Liver (tissue), 9 donors: Measurements from ENCODE around the gene JMJD6. TPM values are rescaled to one million over a fixed set of nuclear protein-coding genes. Genes with fewer than 3 reads are reported as not detected.

Experiments
- DNase-seq: peaks from one replicate; pipeline ENCODE4 v3.0.0-alpha.2; 2017; ENCODE audit warnings: low spot score
- H3K27ac ChIP-seq, 2 donors: one replicate each; pipeline ENCODE4 v1.7.0; 2013; ENCODE audit warnings: inconsistent platforms in 2 of 2, low read length in 2 of 2, control low read depth in 1 of 2, low read depth in 1 of 2, mild to moderate bottlenecking in 1 of 2
- H3K27me3 ChIP-seq, 4 donors: one replicate each; pipeline versions ENCODE4 v1.6.1 to v1.7.0; 2013; ENCODE audit warnings: low read length in 3 of 4, inconsistent platforms in 1 of 4, mild to moderate bottlenecking in 1 of 4, moderate library complexity in 1 of 4; ENCODE audit not compliant: control insufficient read depth in 4 of 4, insufficient read depth in 4 of 4
- H3K36me3 ChIP-seq, 4 donors: one replicate each; pipeline versions ENCODE4 v1.6.1 to v1.7.0; 2013; ENCODE audit warnings: low read length in 3 of 4, mild to moderate bottlenecking in 3 of 4, low read depth in 1 of 4, moderate library complexity in 1 of 4; ENCODE audit not compliant: control insufficient read depth in 4 of 4, insufficient read depth in 3 of 4
- H3K4me1 ChIP-seq, 4 donors: one replicate each; pipeline versions ENCODE4 v1.6.1 to v1.7.0; 2013; ENCODE audit warnings: low read length in 3 of 4, mild to moderate bottlenecking in 3 of 4, moderate library complexity in 1 of 4; ENCODE audit not compliant: control insufficient read depth in 4 of 4, insufficient read depth in 4 of 4
- H3K4me3 ChIP-seq, 3 donors: one replicate each; pipeline versions ENCODE4 v1.6.1 to v1.7.0; 2013; ENCODE audit warnings: low read length in 3 of 3, control low read depth in 1 of 3, low read depth in 1 of 3, mild to moderate bottlenecking in 1 of 3
- H3K9ac ChIP-seq, 2 donors: one replicate each; pipeline ENCODE4 v1.7.0; 2013; ENCODE audit warnings: low read length in 2 of 2, mild to moderate bottlenecking in 2 of 2, moderate library complexity in 2 of 2, control low read depth in 1 of 2, low read depth in 1 of 2
- H3K9me3 ChIP-seq, 4 donors: one replicate each; pipeline versions ENCODE4 v1.6.1 to v1.7.0; 2013; ENCODE audit warnings: low read length in 3 of 4; ENCODE audit not compliant: control insufficient read depth in 4 of 4
- EGR1 ChIP-seq, 2 donors: IDR thresholded peaks; 2 replicates each; pipeline ENCODE4 v1.6.1; 2016 to 2018; ENCODE audit warnings: antibody characterized with exemption in 2 of 2, low read depth in 2 of 2
- FOXA1 ChIP-seq: IDR thresholded peaks from 2 replicates; pipeline ENCODE4 v1.6.1; 2016; ENCODE audit warnings: antibody characterized with exemption
- FOXA2 ChIP-seq: IDR thresholded peaks from 2 replicates; pipeline ENCODE4 v1.6.1; 2016; ENCODE audit warnings: antibody characterized with exemption
- GABPA ChIP-seq, 2 donors: IDR thresholded peaks in 1 of 2; conservative IDR thresholded peaks in 1 of 2; 2 replicates each; pipeline ENCODE4 v1.6.1; 2016; ENCODE audit warnings: antibody characterized with exemption in 2 of 2, mild to moderate bottlenecking in 1 of 2, moderate library complexity in 1 of 2
- HNF4A ChIP-seq, 2 donors: conservative IDR thresholded peaks; 2 replicates each; pipeline ENCODE4 v1.6.1; 2016; ENCODE audit warnings: antibody characterized with exemption in 2 of 2, mild to moderate bottlenecking in 2 of 2
- HNF4G ChIP-seq: IDR thresholded peaks from 2 replicates; pipeline ENCODE4 v1.6.1; 2016; ENCODE audit warnings: antibody characterized with exemption
- JUND ChIP-seq, 2 donors: IDR thresholded peaks; 2 replicates each; pipeline ENCODE4 v1.6.1; 2016; ENCODE audit warnings: antibody characterized with exemption in 2 of 2
- MAX ChIP-seq: IDR thresholded peaks from 2 replicates; pipeline ENCODE4 v1.6.1; 2016; ENCODE audit warnings: antibody characterized with exemption
- NR2F2 ChIP-seq: IDR thresholded peaks from 2 replicates; pipeline ENCODE4 v1.6.1; 2016; ENCODE audit warnings: antibody characterized with exemption
- RAD21 ChIP-seq, 2 donors: IDR thresholded peaks; 2 replicates each; pipeline ENCODE4 v1.6.1; 2016; ENCODE audit warnings: antibody characterized with exemption in 2 of 2, mild to moderate bottlenecking in 2 of 2
- REST ChIP-seq: IDR thresholded peaks from 2 replicates; pipeline ENCODE4 v1.6.1; 2016; ENCODE audit warnings: antibody characterized with exemption, mild to moderate bottlenecking
- RXRA ChIP-seq, 2 donors: IDR thresholded peaks; 2 replicates each; pipeline ENCODE4 v1.6.1; 2017 to 2018; ENCODE audit warnings: antibody characterized with exemption in 2 of 2, mild to moderate bottlenecking in 1 of 2
- SP1 ChIP-seq: IDR thresholded peaks from 2 replicates; pipeline ENCODE4 v1.6.1; 2018; ENCODE audit warnings: antibody characterized with exemption, mild to moderate bottlenecking
- TAF1 ChIP-seq: conservative IDR thresholded peaks from 2 replicates; pipeline ENCODE4 v1.6.1; 2016; ENCODE audit warnings: antibody characterized with exemption, mild to moderate bottlenecking
- YY1 ChIP-seq: IDR thresholded peaks from 2 replicates; pipeline ENCODE4 v1.6.1; 2016; ENCODE audit warnings: antibody characterized with exemption, mild to moderate bottlenecking
- WGBS: extraction: QIAGEN DNeasy Blood & Tissue Kit; methylation state at CpG from one replicate; pipeline ENCODE4 v1.1.7; 2013; 5-methylcytosine and 5-hydroxymethylcytosine counted together
- polyA plus RNA-seq, 2 donors: library from polyadenylated mRNA; stranded (reverse) in 1 of 2; unstranded in 1 of 2; fragments of 200-250 nt in 1 of 2; fragments of >200 nt in 1 of 2; fragmentation: Nextera tagmentation in 1 of 2; extraction: Ambion mirVana in 1 of 2; gene quantifications; one replicate each; pipeline versions ENCODE4 v1.2.1 to v1.2.3, GENCODE V29; 2013 to 2015
- total RNA-seq, 2 donors: library from RNA; depleted of rRNA; stranded (reverse); fragments of >200 nt; gene quantifications; one replicate each; pipeline ENCODE4 v1.2.3, GENCODE V29; 2014
- TF ChIP-seq, protein P1 (sequence below): IDR thresholded peaks from 2 replicates; pipeline ENCODE4 v1.6.1; 2016; ENCODE audit warnings: antibody characterized with exemption
- TF ChIP-seq, protein P2 (sequence below): IDR thresholded peaks from 2 replicates; pipeline ENCODE4 v1.6.1; 2016; ENCODE audit warnings: antibody characterized with exemption
- TF ChIP-seq, protein P3 (sequence below): fragments of 150-350 bp; IDR thresholded peaks from 2 replicates; pipeline ENCODE4 v1.5.1; 2017; ENCODE audit warnings: improper control_type of control experiment, low read depth, low read length; ENCODE audit not compliant: missing input control
- donor health status: healthy.
- donor health status: healthy.
- donor health status: healthy.
- donor health status: healthy.
- donor health status: healthy.

JMJD6 gene
- total and polyA plus RNA-seq, 4 donors: 9.9 to 16.1 (median 11.2) TPM

GRCh38 chr17:76735006-76735405 is 8.6 kb upstream of the JMJD6 start:
- Histone ChIP-seq H3K27ac (peak overlapping the region; percentile 49 to 93), H3K4me3 (peak overlapping the region in 2 of 3 donors; percentile 96 to 99), H3K36me3 (peaks cover 7 to 38% (median 27%) of the 10 kb centered on the region in 4 donors), H3K27me3 (no peaks in the 10 kb centered on the region), H3K4me1 (peaks cover 4 to 50% (median 44%) of the 10 kb centered on the region in 4 donors), H3K9ac (peak overlapping the region in 1 of 2 donors; percentile 99), H3K9me3 (no peaks in the 10 kb centered on the region)
- WGBS: 15% methylated on average over 5 of the region's 5 CpGs
- no peak for DNase-seq
- TF ChIP-seq FOXA2 (no peak), YY1 (no peak), SP1 (no peak), NR2F2 (no peak), JUND (IDR thresholded peaks at IDR 0.05) (no peak), MAX (no peak), RXRA (IDR thresholded peaks at IDR 0.05) (no peak), FOXA1 (no peak), REST (no peak), HNF4A (conservative IDR thresholded peaks at IDR 0.05) (no peak), EGR1 (IDR thresholded peaks at IDR 0.05; ENCODE audit: low read depth in 2 of 2) (no peak), GABPA (IDR thresholded peaks at IDR 0.05 in 1 of 2, conservative IDR thresholded peaks at IDR 0.05 in 1 of 2) (no peak), HNF4G (no peak), TAF1 (no peak), RAD21 (IDR thresholded peaks at IDR 0.05) (no peak)
- TF ChIP-seq, protein P1, sequence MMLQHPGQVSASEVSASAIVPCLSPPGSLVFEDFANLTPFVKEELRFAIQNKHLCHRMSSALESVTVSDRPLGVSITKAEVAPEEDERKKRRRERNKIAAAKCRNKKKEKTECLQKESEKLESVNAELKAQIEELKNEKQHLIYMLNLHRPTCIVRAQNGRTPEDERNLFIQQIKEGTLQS: no peak
- TF ChIP-seq, protein P2, sequence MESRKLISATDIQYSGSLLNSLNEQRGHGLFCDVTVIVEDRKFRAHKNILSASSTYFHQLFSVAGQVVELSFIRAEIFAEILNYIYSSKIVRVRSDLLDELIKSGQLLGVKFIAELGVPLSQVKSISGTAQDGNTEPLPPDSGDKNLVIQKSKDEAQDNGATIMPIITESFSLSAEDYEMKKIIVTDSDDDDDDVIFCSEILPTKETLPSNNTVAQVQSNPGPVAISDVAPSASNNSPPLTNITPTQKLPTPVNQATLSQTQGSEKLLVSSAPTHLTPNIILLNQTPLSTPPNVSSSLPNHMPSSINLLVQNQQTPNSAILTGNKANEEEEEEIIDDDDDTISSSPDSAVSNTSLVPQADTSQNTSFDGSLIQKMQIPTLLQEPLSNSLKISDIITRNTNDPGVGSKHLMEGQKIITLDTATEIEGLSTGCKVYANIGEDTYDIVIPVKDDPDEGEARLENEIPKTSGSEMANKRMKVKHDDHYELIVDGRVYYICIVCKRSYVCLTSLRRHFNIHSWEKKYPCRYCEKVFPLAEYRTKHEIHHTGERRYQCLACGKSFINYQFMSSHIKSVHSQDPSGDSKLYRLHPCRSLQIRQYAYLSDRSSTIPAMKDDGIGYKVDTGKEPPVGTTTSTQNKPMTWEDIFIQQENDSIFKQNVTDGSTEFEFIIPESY: no peak
- TF ChIP-seq, protein P3, sequence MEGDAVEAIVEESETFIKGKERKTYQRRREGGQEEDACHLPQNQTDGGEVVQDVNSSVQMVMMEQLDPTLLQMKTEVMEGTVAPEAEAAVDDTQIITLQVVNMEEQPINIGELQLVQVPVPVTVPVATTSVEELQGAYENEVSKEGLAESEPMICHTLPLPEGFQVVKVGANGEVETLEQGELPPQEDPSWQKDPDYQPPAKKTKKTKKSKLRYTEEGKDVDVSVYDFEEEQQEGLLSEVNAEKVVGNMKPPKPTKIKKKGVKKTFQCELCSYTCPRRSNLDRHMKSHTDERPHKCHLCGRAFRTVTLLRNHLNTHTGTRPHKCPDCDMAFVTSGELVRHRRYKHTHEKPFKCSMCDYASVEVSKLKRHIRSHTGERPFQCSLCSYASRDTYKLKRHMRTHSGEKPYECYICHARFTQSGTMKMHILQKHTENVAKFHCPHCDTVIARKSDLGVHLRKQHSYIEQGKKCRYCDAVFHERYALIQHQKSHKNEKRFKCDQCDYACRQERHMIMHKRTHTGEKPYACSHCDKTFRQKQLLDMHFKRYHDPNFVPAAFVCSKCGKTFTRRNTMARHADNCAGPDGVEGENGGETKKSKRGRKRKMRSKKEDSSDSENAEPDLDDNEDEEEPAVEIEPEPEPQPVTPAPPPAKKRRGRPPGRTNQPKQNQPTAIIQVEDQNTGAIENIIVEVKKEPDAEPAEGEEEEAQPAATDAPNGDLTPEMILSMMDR: no peak
